Smooth muscle cell (in vitro differentiated cells): Measurements from ENCODE around the gene GCN1. TPM values are rescaled to one million over a fixed set of nuclear protein-coding genes. Genes with fewer than 3 reads are reported as not detected.

Source experiments
- DNase-seq: peaks from one replicate; lab custom pipeline; 2025; ENCODE audit not compliant: unreplicated experiment; lab: John Stamatoyannopoulos, UW
- H2AFZ ChIP-seq: fragments of 200-600 bp; sonication (generic); 2 replicates; pipeline ENCODE4 v1.6.0; 2016; ENCODE audit warnings: antibody characterized with exemption, low read depth, mild to moderate bottlenecking
- H3F3A ChIP-seq: fragments of 200-600 bp; sonication (generic); 2 replicates; pipeline ENCODE4 v1.6.0; 2017; ENCODE audit warnings: antibody characterized with exemption, low read depth
- H3K27ac ChIP-seq: fragments of 200-600 bp; sonication (generic); 2 replicates; pipeline ENCODE4 v1.5.1; 2016; ENCODE audit warnings: low read depth, mild to moderate bottlenecking
- H3K27me3 ChIP-seq: fragments of 200-600 bp; sonication (generic); 2 replicates; pipeline ENCODE4 v1.6.1; 2016; ENCODE audit warnings: low read depth, mild to moderate bottlenecking
- H3K36me3 ChIP-seq: fragments of 200-600 bp; sonication (generic); 2 replicates; pipeline ENCODE4 v1.5.1; 2016; ENCODE audit warnings: low read depth
- H3K4me1 ChIP-seq: fragments of 200-600 bp; sonication (generic); 2 replicates; pipeline ENCODE4 v1.5.1; 2016; ENCODE audit warnings: low read depth
- H3K4me2 ChIP-seq: fragments of 200-600 bp; sonication (generic); 2 replicates; pipeline ENCODE4 v1.6.0; 2016; ENCODE audit warnings: mild to moderate bottlenecking
- H3K4me3 ChIP-seq: fragments of 200-600 bp; sonication (generic); 2 replicates; pipeline ENCODE4 v1.5.1; 2016; ENCODE audit warnings: mild to moderate bottlenecking
- H3K79me2 ChIP-seq: fragments of 200-600 bp; sonication (generic); 2 replicates; pipeline ENCODE4 v1.6.0; 2016; ENCODE audit warnings: low read depth, mild to moderate bottlenecking
- H3K9ac ChIP-seq: fragments of 200-600 bp; sonication (generic); 2 replicates; pipeline ENCODE4 v1.6.0; 2016; ENCODE audit warnings: low read depth
- H3K9me3 ChIP-seq: fragments of 200-600 bp; sonication (generic); replicated peaks from 2 replicates; pipeline ENCODE4 v1.5.1; 2016; ENCODE audit warnings: low read depth
- H4K20me1 ChIP-seq: fragments of 200-600 bp; sonication (generic); 2 replicates; pipeline ENCODE4 v1.6.0; 2016; ENCODE audit warnings: low read depth
- CTCF ChIP-seq: fragments of 200-600 bp; sonication (generic); IDR thresholded peaks from 2 replicates; pipeline ENCODE4 v1.5.1; 2017; ENCODE audit warnings: borderline replicate concordance, mild to moderate bottlenecking, antibody characterized with exemption; ENCODE audit not compliant: insufficient read depth, poor library complexity, severe bottlenecking
- WGBS: methylation state at CpG from one replicate; pipeline ENCODE4 v1.1.7; 2016; ENCODE audit warnings: low lambda C conversion rate; 5-methylcytosine and 5-hydroxymethylcytosine counted together
- polyA plus RNA-seq: library from polyadenylated mRNA; unstranded; fragments of >200 nt; fragmentation: Nextera tagmentation; extraction: Ambion mirVana; gene quantifications from 2 replicates; pipeline ENCODE4 v1.2.1, GENCODE V29; 2016
- total RNA-seq: library from RNA; depleted of rRNA; stranded (reverse); fragments of >200 nt; gene quantifications from 2 replicates; pipeline ENCODE4 v1.2.3, GENCODE V29; 2014

GCN1 gene
- 40.4 and 44.3 TPM in 2 replicates for total RNA-seq
- polyA plus RNA-seq = 31.6 and 35.9 TPM in 2 replicates

- Histone ChIP-seq H3K79me2 (peaks cover 82% of the 10 kb centered on the region), H3F3A (peaks cover 15% of the 10 kb centered on the region), H2AFZ (peak within 1 kb of the TSS; percentile 17), H4K20me1 (peaks cover 58% of the 10 kb centered on the region), H3K9me3 (no peaks in the 10 kb centered on the region), H3K27me3 (no peaks in the 10 kb centered on the region), H3K4me3 (peak within 1 kb of the TSS; percentile 79), H3K36me3 (peaks cover 2% of the 10 kb centered on the region), H3K4me1 (peaks cover 23% of the 10 kb centered on the region), H3K4me2 (peak within 1 kb of the TSS; percentile 89), H3K27ac (peak within 1 kb of the TSS; percentile 88), H3K9ac (peak within 1 kb of the TSS; percentile 79)
- TF ChIP-seq CTCF = no peak
- WGBS = 2% methylated on average over 54 of the region's 62 CpGs
- peak; percentile 24 for DNase-seq
Observed at GRCh38 chr12:120194534-120195395, at the start of gene GCN1. TSS of gene GCN1 (minus strand) at chr12:120194715. CDS start at chr12:120194697, 18 bp downstream.

GRCh38 chr12:120242971-120243699 lies 48.6 kb upstream of the GCN1 start:
- Histone ChIP-seq H3K79me2 (peaks cover 58% of the 10 kb centered on the region), H3K27me3 (no peaks in the 10 kb centered on the region), H3K4me3 (no peak overlapping the region), H3K27ac (no peak overlapping the region), H3K9me3 (no peaks in the 10 kb centered on the region), H3F3A (peaks cover 15% of the 10 kb centered on the region), H3K4me2 (peak overlapping the region; percentile 57), H3K36me3 (no peaks in the 10 kb centered on the region), H3K9ac (no peak overlapping the region), H4K20me1 (peaks cover 96% of the 10 kb centered on the region), H3K4me1 (peaks cover 35% of the 10 kb centered on the region), H2AFZ (no peak overlapping the region)
- no peak for DNase-seq
- 47% methylated on average over 8 of the region's 8 CpGs for WGBS
- TF ChIP-seq CTCF = no peak

- Histone ChIP-seq H3K4me2 (peak overlapping the region; percentile 57), H3K36me3 (no peaks in the 10 kb centered on the region), H3K27ac (no peak overlapping the region), H2AFZ (no peak overlapping the region), H3K4me3 (no peak overlapping the region), H3K27me3 (no peaks in the 10 kb centered on the region), H3F3A (peaks cover 15% of the 10 kb centered on the region), H3K4me1 (peaks cover 32% of the 10 kb centered on the region), H3K9me3 (no peaks in the 10 kb centered on the region), H3K79me2 (peaks cover 65% of the 10 kb centered on the region), H4K20me1 (peaks cover 96% of the 10 kb centered on the region), H3K9ac (no peak overlapping the region)
- no peak for TF ChIP-seq CTCF
- 24% methylated on average over 9 of the region's 9 CpGs for WGBS
- DNase-seq = no peak
Observed at GRCh38 chr12:120242275-120242799, 47.8 kb upstream of the GCN1 start.
